Measurements from ENCODE around the gene SIK2.

- TF ChIP-seq CTCF (IDR thresholded peaks at IDR 0.05 in 8 of 11, conservative IDR thresholded peaks at IDR 0.05 in 3 of 11) (no peak), POLR2A (IDR thresholded peaks at IDR 0.05) (no peak), POLR2AphosphoS5 (IDR thresholded peaks at IDR 0.05) (no peak)
Measured at GRCh38 chr11:111589886-111590499, 12.3 kb upstream of the SIK2 start.

Measured in spleen (tissue), 7 donors.